ENCODE results near the gene TEF. TPM values are rescaled to one million over a fixed set of nuclear protein-coding genes. Genes with fewer than 3 reads are reported as not detected.

TEF gene
- total RNA-seq = 2.6 and 3.6 TPM in 2 replicates

- DNase-seq (ENCODE audit: low read depth in 2 of 2) = peak; percentile 98 to 99
Observed at GRCh38 chr22:41381329-41382097, at the start of gene TEF. TSS of gene TEF (plus strand) at chr22:41381942. CDS start at chr22:41382045, 103 bp downstream.

- DNase-seq (ENCODE audit: low read depth in 2 of 2) = no peak
Observed at GRCh38 chr22:41332217-41332939, 49.4 kb upstream of the TEF start.

GRCh38 chr22:41333806-41334205 is 47.9 kb upstream of the TEF start:
- DNase-seq (ENCODE audit: low read depth in 2 of 2) = no peak

- DNase-seq (ENCODE audit: low read depth in 2 of 2) = no peak
Observed at GRCh38 chr22:41334215-41334614, 47.5 kb upstream of the TEF start.

- DNase-seq (ENCODE audit: low read depth in 2 of 2) = no peak
Observed at GRCh38 chr22:41334951-41335635, 46.6 kb upstream of the TEF start.

GRCh38 chr22:41338614-41339212 is 43.0 kb upstream of the TEF start:
- no peak for DNase-seq (ENCODE audit: low read depth in 2 of 2)

- no peak for DNase-seq (ENCODE audit: low read depth in 2 of 2)
Observed at GRCh38 chr22:41339823-41340222, 41.9 kb upstream of the TEF start.

GRCh38 chr22:41340357-41340756 is 41.4 kb upstream of the TEF start:
- DNase-seq (ENCODE audit: low read depth in 2 of 2) = peak in 1 of 2 donors; percentile 35

- DNase-seq (ENCODE audit: low read depth in 2 of 2) = no peak
Observed at GRCh38 chr22:41341012-41341411, 40.7 kb upstream of the TEF start.

GRCh38 chr22:41341990-41342389 is 39.8 kb upstream of the TEF start:
- DNase-seq (ENCODE audit: low read depth in 2 of 2) = peak in 1 of 2 donors; percentile 37

GRCh38 chr22:41343300-41343699 is 38.4 kb upstream of the TEF start:
- no peak for DNase-seq (ENCODE audit: low read depth in 2 of 2)

GRCh38 chr22:41343717-41344116 is 38.0 kb upstream of the TEF start:
- DNase-seq (ENCODE audit: low read depth in 2 of 2) = no peak

GRCh38 chr22:41344189-41344788 is 37.5 kb upstream of the TEF start:
- DNase-seq (ENCODE audit: low read depth in 2 of 2) = no peak

GRCh38 chr22:41345807-41346335 is 35.9 kb upstream of the TEF start:
- DNase-seq (ENCODE audit: low read depth in 2 of 2) = no peak

- no peak for DNase-seq (ENCODE audit: low read depth in 2 of 2)
Observed at GRCh38 chr22:41347066-41347859, 34.5 kb upstream of the TEF start.

- no peak for DNase-seq (ENCODE audit: low read depth in 2 of 2)
Observed at GRCh38 chr22:41348964-41349484, 32.7 kb upstream of the TEF start.

GRCh38 chr22:41350087-41350486 is 31.7 kb upstream of the TEF start:
- no peak for DNase-seq (ENCODE audit: low read depth in 2 of 2)

GRCh38 chr22:41351011-41351410 is 30.7 kb upstream of the TEF start:
- no peak for DNase-seq (ENCODE audit: low read depth in 2 of 2)

- DNase-seq (ENCODE audit: low read depth in 2 of 2) = peak; percentile 26 to 37
Observed at GRCh38 chr22:41352058-41352457, 29.7 kb upstream of the TEF start.

Data from lung microvascular endothelial cell (primary cell).